ENCODE measurements around the gene MBD2. TPM values are rescaled to one million over a fixed set of nuclear protein-coding genes. Genes with fewer than 3 reads are reported as not detected.
"Not testable (repeated sequence)": the region's sequence is repeated elsewhere in the genome, so short reads cannot be mapped to it uniquely, and the experiment has no call there.

MBD2 gene
- total and polyA plus RNA-seq, 5 donors from 2014 or later, result 8.4 to 132 (median 25.2) TPM

- H3K4me1 ChIP-seq (ENCODE audit: control insufficient read depth, insufficient read depth, low read length, poor library complexity, severe bottlenecking), result peaks cover 33% of the 10 kb centered on the region
Measured at GRCh38 chr18:54209471-54210180, 14.8 kb downstream of the MBD2 start.

GRCh38 chr18:54206447-54206846 is 18.0 kb downstream of the MBD2 start:
- H3K9me3 ChIP-seq (ENCODE audit: control insufficient read depth in 2 of 2, low read length in 2 of 2), result no peaks in the 10 kb centered on the region
- peaks cover 32% of the 10 kb centered on the region for H3K4me1 ChIP-seq (ENCODE audit: control insufficient read depth, insufficient read depth, low read length, poor library complexity, severe bottlenecking)
- H3K27ac ChIP-seq (ENCODE audit: insufficient read depth, low read length, poor library complexity, severe bottlenecking), result peak overlapping the region; percentile 5
- H3K4me1 Mint-ChIP-seq, result peaks cover 42 to 64% (median 52%) of the 10 kb centered on the region in 4 donors
- H3K27ac Mint-ChIP-seq, result peak overlapping the region; percentile 2 to 21 (median 4)
- peak overlapping the region; percentile 4 to 72 (median 18) for H3K4me3 Mint-ChIP-seq
- no peaks in the 10 kb centered on the region for H3K27me3 ChIP-seq (ENCODE audit: control insufficient read depth, insufficient read depth, low read length)
- DNase-seq, result no peak
- peaks cover 0 to 2% (median 0%) of the 10 kb centered on the region in 7 donors for H3K9me3 Mint-ChIP-seq
- H3K36me3 Mint-ChIP-seq, result peaks cover 10% of the 10 kb centered on the region
- peak overlapping the region; percentile 4 for H3K4me3 ChIP-seq (ENCODE audit: low read depth, low read length)
- H3K27me3 Mint-ChIP-seq, result no peaks in the 10 kb centered on the region
- no peak for ATAC-seq (ENCODE audit: low read depth in 2 of 2)
- peaks cover 35% of the 10 kb centered on the region for H3K36me3 ChIP-seq (ENCODE audit: control insufficient read depth, insufficient read depth, low read length)

More at GRCh38 chr18:54209471-54210180, 14.8 kb downstream of the MBD2 start:
- peaks cover 7% of the 10 kb centered on the region for H3K36me3 Mint-ChIP-seq
- H3K27me3 Mint-ChIP-seq, result no peaks in the 10 kb centered on the region
- H3K27me3 ChIP-seq (ENCODE audit: control insufficient read depth, insufficient read depth, low read length), result no peaks in the 10 kb centered on the region
- H3K4me3 ChIP-seq (ENCODE audit: low read depth, low read length), result peak overlapping the region; percentile 2
- H3K9me3 Mint-ChIP-seq, result peaks cover 0 to 2% (median 0%) of the 10 kb centered on the region in 7 donors
- H3K4me3 Mint-ChIP-seq, result peak overlapping the region in 2 of 4 donors; percentile 1 to 10
- peak overlapping the region; percentile 15 to 55 (median 39) for H3K27ac Mint-ChIP-seq
- H3K36me3 ChIP-seq (ENCODE audit: control insufficient read depth, insufficient read depth, low read length), result peaks cover 6% of the 10 kb centered on the region
- DNase-seq, result no peak
- peaks cover 55 to 81% (median 61%) of the 10 kb centered on the region in 4 donors for H3K4me1 Mint-ChIP-seq
- H3K27ac ChIP-seq (ENCODE audit: insufficient read depth, low read length, poor library complexity, severe bottlenecking), result peak overlapping the region; percentile 25
- H3K9me3 ChIP-seq (ENCODE audit: control insufficient read depth in 2 of 2, low read length in 2 of 2), result no peaks in the 10 kb centered on the region
- no peak for ATAC-seq (ENCODE audit: low read depth in 2 of 2)

- no peak for ATAC-seq (ENCODE audit: low read depth in 2 of 2)
- Mint-ChIP-seq H3K4me3 (peak overlapping the region in 1 of 4 donors; percentile 4), H3K36me3 (peaks cover 15% of the 10 kb centered on the region), H3K9me3 (peaks cover 0 to 2% (median 0%) of the 10 kb centered on the region in 7 donors), H3K27ac (peak overlapping the region in 1 of 3 donors; percentile 38), H3K4me1 (peaks cover 43 to 60% (median 50%) of the 10 kb centered on the region in 4 donors), H3K27me3 (no peaks in the 10 kb centered on the region)
- Histone ChIP-seq H3K9me3 (ENCODE audit: control insufficient read depth in 2 of 2, low read length in 2 of 2) (no peaks in the 10 kb centered on the region), H3K27me3 (ENCODE audit: control insufficient read depth, insufficient read depth, low read length) (no peaks in the 10 kb centered on the region), H3K4me1 (ENCODE audit: control insufficient read depth, insufficient read depth, low read length, poor library complexity, severe bottlenecking) (peaks cover 27% of the 10 kb centered on the region), H3K36me3 (ENCODE audit: control insufficient read depth, insufficient read depth, low read length) (peaks cover 39% of the 10 kb centered on the region), H3K27ac (ENCODE audit: insufficient read depth, low read length, poor library complexity, severe bottlenecking) (no peak overlapping the region), H3K4me3 (ENCODE audit: low read depth, low read length) (peak overlapping the region; percentile 21)
- DNase-seq, result no peak
Measured at GRCh38 chr18:54205959-54206358, 18.5 kb downstream of the MBD2 start.

- H3K27me3 ChIP-seq (ENCODE audit: control insufficient read depth, insufficient read depth, low read length); H3K27ac ChIP-seq (ENCODE audit: insufficient read depth, low read length, poor library complexity, severe bottlenecking); H3K27me3 Mint-ChIP-seq; DNase-seq; H3K9me3 ChIP-seq (ENCODE audit: control insufficient read depth in 2 of 2, low read length in 2 of 2); H3K9me3 Mint-ChIP-seq; H3K4me3 Mint-ChIP-seq; ATAC-seq (ENCODE audit: low read depth in 2 of 2): not testable (repeated sequence)
- Histone ChIP-seq H3K36me3 (ENCODE audit: control insufficient read depth, insufficient read depth, low read length) (peaks cover 40% of the 10 kb centered on the region), H3K4me3 (ENCODE audit: low read depth, low read length) (peak overlapping the region; percentile 21), H3K4me1 (ENCODE audit: control insufficient read depth, insufficient read depth, low read length, poor library complexity, severe bottlenecking) (peaks cover 26% of the 10 kb centered on the region)
- peaks cover 15% of the 10 kb centered on the region for H3K36me3 Mint-ChIP-seq
- peak overlapping the region in 1 of 3 donors; percentile 38 for H3K27ac Mint-ChIP-seq
- peaks cover 42 to 58% (median 49%) of the 10 kb centered on the region in 4 donors for H3K4me1 Mint-ChIP-seq
Measured at GRCh38 chr18:54205448-54205847, 19.0 kb downstream of the MBD2 start.

GRCh38 chr18:54204883-54205282 is 19.6 kb downstream of the MBD2 start:
- H3K27me3 Mint-ChIP-seq, result no peaks in the 10 kb centered on the region
- Histone ChIP-seq H3K4me3 (ENCODE audit: low read depth, low read length) (no peak overlapping the region), H3K9me3 (ENCODE audit: control insufficient read depth in 2 of 2, low read length in 2 of 2) (no peaks in the 10 kb centered on the region), H3K27me3 (ENCODE audit: control insufficient read depth, insufficient read depth, low read length) (no peaks in the 10 kb centered on the region), H3K36me3 (ENCODE audit: control insufficient read depth, insufficient read depth, low read length) (peaks cover 40% of the 10 kb centered on the region), H3K27ac (ENCODE audit: insufficient read depth, low read length, poor library complexity, severe bottlenecking) (no peak overlapping the region), H3K4me1 (ENCODE audit: control insufficient read depth, insufficient read depth, low read length, poor library complexity, severe bottlenecking) (peaks cover 23% of the 10 kb centered on the region)
- no peaks in the 10 kb centered on the region for H3K9me3 Mint-ChIP-seq
- peaks cover 40 to 54% (median 44%) of the 10 kb centered on the region in 4 donors for H3K4me1 Mint-ChIP-seq
- H3K27ac Mint-ChIP-seq, result no peak overlapping the region
- H3K4me3 Mint-ChIP-seq, result no peak overlapping the region
- ATAC-seq (ENCODE audit: low read depth in 2 of 2) (no peak), DNase-seq (no peak)
- peaks cover 15% of the 10 kb centered on the region for H3K36me3 Mint-ChIP-seq

GRCh38 chr18:54203914-54204313 is 20.6 kb downstream of the MBD2 start:
- Mint-ChIP-seq H3K4me3 (no peak overlapping the region), H3K27ac (no peak overlapping the region), H3K4me1 (peaks cover 39 to 54% (median 43%) of the 10 kb centered on the region in 4 donors), H3K9me3 (no peaks in the 10 kb centered on the region), H3K36me3 (peaks cover 23% of the 10 kb centered on the region), H3K27me3 (no peaks in the 10 kb centered on the region)
- Histone ChIP-seq H3K4me3 (ENCODE audit: low read depth, low read length) (no peak overlapping the region), H3K27me3 (ENCODE audit: control insufficient read depth, insufficient read depth, low read length) (no peaks in the 10 kb centered on the region), H3K9me3 (ENCODE audit: control insufficient read depth in 2 of 2, low read length in 2 of 2) (no peaks in the 10 kb centered on the region), H3K27ac (ENCODE audit: insufficient read depth, low read length, poor library complexity, severe bottlenecking) (no peak overlapping the region), H3K4me1 (ENCODE audit: control insufficient read depth, insufficient read depth, low read length, poor library complexity, severe bottlenecking) (peaks cover 23% of the 10 kb centered on the region), H3K36me3 (ENCODE audit: control insufficient read depth, insufficient read depth, low read length) (peaks cover 43% of the 10 kb centered on the region)
- DNase-seq (no peak), ATAC-seq (ENCODE audit: low read depth in 2 of 2) (no peak)

GRCh38 chr18:54202851-54203250 is 21.6 kb downstream of the MBD2 start:
- peaks cover 0 to 2% (median 0%) of the 10 kb centered on the region in 7 donors for H3K9me3 Mint-ChIP-seq
- ATAC-seq (ENCODE audit: low read depth in 2 of 2) (no peak), DNase-seq (no peak)
- no peaks in the 10 kb centered on the region for H3K27me3 ChIP-seq (ENCODE audit: control insufficient read depth, insufficient read depth, low read length)
- H3K36me3 Mint-ChIP-seq, result peaks cover 26% of the 10 kb centered on the region
- H3K4me1 Mint-ChIP-seq, result peaks cover 36 to 47% (median 39%) of the 10 kb centered on the region in 4 donors
- H3K4me1 ChIP-seq (ENCODE audit: control insufficient read depth, insufficient read depth, low read length, poor library complexity, severe bottlenecking), result peaks cover 16% of the 10 kb centered on the region
- no peak overlapping the region for H3K4me3 ChIP-seq (ENCODE audit: low read depth, low read length)
- H3K9me3 ChIP-seq (ENCODE audit: control insufficient read depth in 2 of 2, low read length in 2 of 2), result no peaks in the 10 kb centered on the region
- H3K27ac ChIP-seq (ENCODE audit: insufficient read depth, low read length, poor library complexity, severe bottlenecking), result no peak overlapping the region
- H3K36me3 ChIP-seq (ENCODE audit: control insufficient read depth, insufficient read depth, low read length), result peaks cover 53% of the 10 kb centered on the region
- peak overlapping the region in 1 of 3 donors; percentile 86 for H3K27ac Mint-ChIP-seq
- no peaks in the 10 kb centered on the region for H3K27me3 Mint-ChIP-seq
- no peak overlapping the region for H3K4me3 Mint-ChIP-seq
